ENCODE measurements around the gene CFAP97D1. TPM values are rescaled to one million over a fixed set of nuclear protein-coding genes. Genes with fewer than 3 reads are reported as not detected.
"Not testable (repeated sequence)": the region's sequence is repeated elsewhere in the genome, so short reads cannot be mapped to it uniquely, and the experiment has no call there.

CFAP97D1 gene
- total RNA-seq, 2 donors from 2014 or later = not detected

GRCh38 chr17:43790311-43790940 is 10.2 kb downstream of the CFAP97D1 start:
- Mint-ChIP-seq H3K36me3 (ENCODE audit: low read depth) (peaks cover 2% of the 10 kb centered on the region), H3K4me3 (no peak overlapping the region), H3K4me1 (peaks cover 3% of the 10 kb centered on the region), H3K27me3 (peaks cover 23% of the 10 kb centered on the region), H3K27ac (no peak overlapping the region)
- no peak for ATAC-seq
- no peak for DNase-seq
- H3K9me3 ChIP-seq (ENCODE audit: control insufficient read depth, low read length, poor library complexity, severe bottlenecking) = no peaks in the 10 kb centered on the region

- no peak overlapping the region for H3K27ac Mint-ChIP-seq
- ATAC-seq (peak; percentile 49), DNase-seq (no peak)
- peak overlapping the region; percentile 5 for H3K4me3 Mint-ChIP-seq
- peaks cover 3% of the 10 kb centered on the region for H3K4me1 Mint-ChIP-seq
- no peaks in the 10 kb centered on the region for H3K9me3 ChIP-seq (ENCODE audit: control insufficient read depth, low read length, poor library complexity, severe bottlenecking)
- H3K36me3 Mint-ChIP-seq (ENCODE audit: low read depth) = peaks cover 2% of the 10 kb centered on the region
- peaks cover 29% of the 10 kb centered on the region for H3K27me3 Mint-ChIP-seq
Measured at GRCh38 chr17:43791589-43791988, 11.4 kb downstream of the CFAP97D1 start.

GRCh38 chr17:43792668-43793067 is 12.4 kb downstream of the CFAP97D1 start:
- not testable (repeated sequence) for ATAC-seq; H3K36me3 Mint-ChIP-seq (ENCODE audit: low read depth); DNase-seq; H3K9me3 ChIP-seq (ENCODE audit: control insufficient read depth, low read length, poor library complexity, severe bottlenecking); H3K4me1 Mint-ChIP-seq; H3K4me3 Mint-ChIP-seq; H3K27ac Mint-ChIP-seq
- H3K27me3 Mint-ChIP-seq = peaks cover 35% of the 10 kb centered on the region

GRCh38 chr17:43798024-43798423 is 17.8 kb downstream of the CFAP97D1 start:
- H3K27me3 Mint-ChIP-seq = peaks cover 34% of the 10 kb centered on the region
- not testable (repeated sequence) for H3K4me3 Mint-ChIP-seq; ATAC-seq; H3K27ac Mint-ChIP-seq; DNase-seq; H3K9me3 ChIP-seq (ENCODE audit: control insufficient read depth, low read length, poor library complexity, severe bottlenecking); H3K4me1 Mint-ChIP-seq; H3K36me3 Mint-ChIP-seq (ENCODE audit: low read depth)

GRCh38 chr17:43799047-43799446 is 18.8 kb downstream of the CFAP97D1 start:
- no peaks in the 10 kb centered on the region for H3K4me1 Mint-ChIP-seq
- H3K27me3 Mint-ChIP-seq = peaks cover 38% of the 10 kb centered on the region
- ATAC-seq = no peak
- DNase-seq = no peak
- no peak overlapping the region for H3K27ac Mint-ChIP-seq
- H3K36me3 Mint-ChIP-seq (ENCODE audit: low read depth) = no peaks in the 10 kb centered on the region
- H3K9me3 ChIP-seq (ENCODE audit: control insufficient read depth, low read length, poor library complexity, severe bottlenecking) = no peaks in the 10 kb centered on the region
- H3K4me3 Mint-ChIP-seq = no peak overlapping the region

- Mint-ChIP-seq H3K27ac (no peak overlapping the region), H3K36me3 (ENCODE audit: low read depth) (no peaks in the 10 kb centered on the region), H3K27me3 (peaks cover 36% of the 10 kb centered on the region), H3K4me3 (no peak overlapping the region), H3K4me1 (no peaks in the 10 kb centered on the region)
- H3K9me3 ChIP-seq (ENCODE audit: control insufficient read depth, low read length, poor library complexity, severe bottlenecking) = no peaks in the 10 kb centered on the region
- ATAC-seq (no peak), DNase-seq (no peak)
Measured at GRCh38 chr17:43800736-43801135, 20.5 kb downstream of the CFAP97D1 start.

- no peaks in the 10 kb centered on the region for H3K4me1 Mint-ChIP-seq
- peaks cover 29% of the 10 kb centered on the region for H3K27me3 Mint-ChIP-seq
- no peaks in the 10 kb centered on the region for H3K36me3 Mint-ChIP-seq (ENCODE audit: low read depth)
- DNase-seq = no peak
- no peak overlapping the region for H3K27ac Mint-ChIP-seq
- H3K9me3 ChIP-seq (ENCODE audit: control insufficient read depth, low read length, poor library complexity, severe bottlenecking) = no peaks in the 10 kb centered on the region
- ATAC-seq = no peak
- no peak overlapping the region for H3K4me3 Mint-ChIP-seq
Measured at GRCh38 chr17:43801844-43802243, 21.6 kb downstream of the CFAP97D1 start.

- H3K27me3 Mint-ChIP-seq = peaks cover 20% of the 10 kb centered on the region
- H3K4me3 Mint-ChIP-seq = no peak overlapping the region
- ATAC-seq (no peak), DNase-seq (no peak)
- no peaks in the 10 kb centered on the region for H3K9me3 ChIP-seq (ENCODE audit: control insufficient read depth, low read length, poor library complexity, severe bottlenecking)
- no peak overlapping the region for H3K27ac Mint-ChIP-seq
- H3K4me1 Mint-ChIP-seq = no peaks in the 10 kb centered on the region
- H3K36me3 Mint-ChIP-seq (ENCODE audit: low read depth) = no peaks in the 10 kb centered on the region
Measured at GRCh38 chr17:43803758-43804157, 23.5 kb downstream of the CFAP97D1 start.

GRCh38 chr17:43805117-43805516 is 24.9 kb downstream of the CFAP97D1 start:
- peaks cover 20% of the 10 kb centered on the region for H3K27me3 Mint-ChIP-seq
- H3K36me3 Mint-ChIP-seq (ENCODE audit: low read depth) = no peaks in the 10 kb centered on the region
- H3K4me3 Mint-ChIP-seq = no peak overlapping the region
- H3K27ac Mint-ChIP-seq = no peak overlapping the region
- H3K4me1 Mint-ChIP-seq = no peaks in the 10 kb centered on the region
- no peaks in the 10 kb centered on the region for H3K9me3 ChIP-seq (ENCODE audit: control insufficient read depth, low read length, poor library complexity, severe bottlenecking)
- no peak for ATAC-seq
- DNase-seq = no peak

GRCh38 chr17:43808076-43808475 is 27.8 kb downstream of the CFAP97D1 start:
- Mint-ChIP-seq H3K27ac (no peak overlapping the region), H3K36me3 (ENCODE audit: low read depth) (no peaks in the 10 kb centered on the region), H3K4me3 (no peak overlapping the region), H3K27me3 (peaks cover 24% of the 10 kb centered on the region), H3K4me1 (no peaks in the 10 kb centered on the region)
- no peaks in the 10 kb centered on the region for H3K9me3 ChIP-seq (ENCODE audit: control insufficient read depth, low read length, poor library complexity, severe bottlenecking)
- ATAC-seq (no peak), DNase-seq (no peak)

- H3K4me3 Mint-ChIP-seq = no peak overlapping the region
- no peaks in the 10 kb centered on the region for H3K9me3 ChIP-seq (ENCODE audit: control insufficient read depth, low read length, poor library complexity, severe bottlenecking)
- peaks cover 25% of the 10 kb centered on the region for H3K27me3 Mint-ChIP-seq
- no peak for DNase-seq
- H3K27ac Mint-ChIP-seq = no peak overlapping the region
- H3K36me3 Mint-ChIP-seq (ENCODE audit: low read depth) = no peaks in the 10 kb centered on the region
- ATAC-seq = no peak
- no peaks in the 10 kb centered on the region for H3K4me1 Mint-ChIP-seq
Measured at GRCh38 chr17:43809121-43809520, 28.9 kb downstream of the CFAP97D1 start.

GRCh38 chr17:43810226-43810715 is 30.0 kb downstream of the CFAP97D1 start:
- ATAC-seq = no peak
- Mint-ChIP-seq H3K4me1 (no peaks in the 10 kb centered on the region), H3K27me3 (peaks cover 20% of the 10 kb centered on the region), H3K27ac (no peak overlapping the region), H3K36me3 (ENCODE audit: low read depth) (no peaks in the 10 kb centered on the region), H3K4me3 (no peak overlapping the region)
- H3K9me3 ChIP-seq (ENCODE audit: control insufficient read depth, low read length, poor library complexity, severe bottlenecking) = no peaks in the 10 kb centered on the region
- no peak for DNase-seq

GRCh38 chr17:43810823-43811222 is 30.6 kb downstream of the CFAP97D1 start:
- H3K9me3 ChIP-seq (ENCODE audit: control insufficient read depth, low read length, poor library complexity, severe bottlenecking) = no peaks in the 10 kb centered on the region
- no peak overlapping the region for H3K27ac Mint-ChIP-seq
- H3K36me3 Mint-ChIP-seq (ENCODE audit: low read depth) = no peaks in the 10 kb centered on the region
- H3K27me3 Mint-ChIP-seq = peaks cover 20% of the 10 kb centered on the region
- ATAC-seq (no peak), DNase-seq (no peak)
- no peak overlapping the region for H3K4me3 Mint-ChIP-seq
- H3K4me1 Mint-ChIP-seq = no peaks in the 10 kb centered on the region

All from T-helper 17 cell (primary cell).